RWPE2 (cell line): ENCODE data around the gene SLC41A3.

Source experiments
- ATAC-seq: fragments of 200-7000 bp; cut with Tn5 transposase; 3 replicates; pipeline ENCODE4 v1.9.1; 2021; ENCODE audit warnings: low read depth
- DNase-seq: peaks from one replicate; pipeline ENCODE4 v3.0.0-alpha.2; 2020; ENCODE audit warnings: low spot score
- H3K27ac ChIP-seq: fragments of 450-650 bp; 2 replicates; pipeline ENCODE4 v1.5.1; 2017; ENCODE audit warnings: mild to moderate bottlenecking; ENCODE audit not compliant: poor library complexity, severe bottlenecking
- H3K27me3 ChIP-seq: fragments of 250-450 bp; sonication (Bioruptor Pico); 2 replicates; pipeline ENCODE4 v1.5.1; 2021; ENCODE audit warnings: mild to moderate bottlenecking, moderate library complexity; ENCODE audit not compliant: insufficient read depth, poor library complexity, severe bottlenecking
- H3K36me3 ChIP-seq: fragments of 250-450 bp; sonication (Bioruptor Pico); 2 replicates; pipeline ENCODE4 v1.5.1; 2020; ENCODE audit warnings: low read depth, mild to moderate bottlenecking, moderate library complexity
- H3K4me1 ChIP-seq: fragments of 250-450 bp; sonication (Bioruptor Pico); 2 replicates; pipeline ENCODE4 v1.5.1; 2021; ENCODE audit warnings: mild to moderate bottlenecking, moderate library complexity; ENCODE audit not compliant: insufficient read depth, poor library complexity, severe bottlenecking
- H3K4me3 ChIP-seq: fragments of 250-450 bp; sonication (Bioruptor Pico); 2 replicates; pipeline ENCODE4 v1.5.1; 2021; ENCODE audit warnings: mild to moderate bottlenecking, moderate library complexity; ENCODE audit not compliant: severe bottlenecking
- H3K9me3 ChIP-seq: fragments of 250-450 bp; sonication (Bioruptor Pico); 2 replicates; pipeline ENCODE4 v1.5.1; 2021; ENCODE audit warnings: mild to moderate bottlenecking, moderate library complexity; ENCODE audit not compliant: severe bottlenecking
- TF ChIP-seq, protein P1 (sequence below): fragments of 450-650 bp; IDR thresholded peaks from one replicate; pipeline ENCODE4 v1.5.1; 2017; ENCODE audit warnings: mild to moderate bottlenecking, moderate library complexity; ENCODE audit not compliant: poor library complexity, severe bottlenecking

SLC41A3 gene

DNA sequence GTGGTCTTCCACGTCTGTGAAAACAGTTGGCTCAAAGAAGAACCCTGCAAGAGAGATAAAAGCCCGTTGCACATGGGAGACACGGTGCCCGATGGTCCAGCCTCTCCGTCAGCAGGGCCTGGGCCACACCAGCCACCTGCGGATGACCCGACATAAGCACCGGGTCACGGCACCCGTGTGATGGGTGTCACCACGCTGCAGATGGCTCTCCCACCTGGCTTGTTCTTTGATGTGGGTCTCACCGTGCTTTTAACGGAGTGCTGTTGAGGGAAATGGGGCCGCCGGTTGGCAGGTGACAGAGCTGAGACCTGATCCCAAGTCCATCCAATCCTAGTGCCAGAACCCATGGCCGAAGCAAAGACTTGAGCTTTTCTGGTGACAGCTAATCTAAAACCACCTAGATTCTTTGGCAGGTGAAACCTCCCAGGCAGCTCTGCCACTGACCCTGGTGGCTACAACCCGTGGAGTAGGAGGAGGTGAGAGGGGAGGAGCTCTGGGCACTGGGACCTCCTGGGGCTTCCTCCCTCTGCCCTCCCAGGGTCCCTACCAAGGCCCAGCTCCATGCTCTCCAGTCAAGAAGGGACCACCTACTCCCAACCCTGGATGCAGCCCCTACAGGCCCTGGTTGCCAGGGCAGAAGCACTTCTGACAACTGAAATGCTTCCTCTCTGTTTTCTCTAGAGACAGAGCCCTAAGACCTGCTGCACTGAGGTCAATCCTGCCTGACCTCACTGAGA, 23.4 kb upstream of the SLC41A3 start:
- TF ChIP-seq, protein P1, sequence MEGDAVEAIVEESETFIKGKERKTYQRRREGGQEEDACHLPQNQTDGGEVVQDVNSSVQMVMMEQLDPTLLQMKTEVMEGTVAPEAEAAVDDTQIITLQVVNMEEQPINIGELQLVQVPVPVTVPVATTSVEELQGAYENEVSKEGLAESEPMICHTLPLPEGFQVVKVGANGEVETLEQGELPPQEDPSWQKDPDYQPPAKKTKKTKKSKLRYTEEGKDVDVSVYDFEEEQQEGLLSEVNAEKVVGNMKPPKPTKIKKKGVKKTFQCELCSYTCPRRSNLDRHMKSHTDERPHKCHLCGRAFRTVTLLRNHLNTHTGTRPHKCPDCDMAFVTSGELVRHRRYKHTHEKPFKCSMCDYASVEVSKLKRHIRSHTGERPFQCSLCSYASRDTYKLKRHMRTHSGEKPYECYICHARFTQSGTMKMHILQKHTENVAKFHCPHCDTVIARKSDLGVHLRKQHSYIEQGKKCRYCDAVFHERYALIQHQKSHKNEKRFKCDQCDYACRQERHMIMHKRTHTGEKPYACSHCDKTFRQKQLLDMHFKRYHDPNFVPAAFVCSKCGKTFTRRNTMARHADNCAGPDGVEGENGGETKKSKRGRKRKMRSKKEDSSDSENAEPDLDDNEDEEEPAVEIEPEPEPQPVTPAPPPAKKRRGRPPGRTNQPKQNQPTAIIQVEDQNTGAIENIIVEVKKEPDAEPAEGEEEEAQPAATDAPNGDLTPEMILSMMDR = no peak
- no peaks in the 10 kb centered on the region for H3K27me3 ChIP-seq
- no peaks in the 10 kb centered on the region for H3K4me1 ChIP-seq
- no peak overlapping the region for H3K4me3 ChIP-seq
- H3K27ac ChIP-seq = no peak overlapping the region
- no peaks in the 10 kb centered on the region for H3K36me3 ChIP-seq
- DNase-seq (no peak), ATAC-seq (no peak)
- no peaks in the 10 kb centered on the region for H3K9me3 ChIP-seq

DNA sequence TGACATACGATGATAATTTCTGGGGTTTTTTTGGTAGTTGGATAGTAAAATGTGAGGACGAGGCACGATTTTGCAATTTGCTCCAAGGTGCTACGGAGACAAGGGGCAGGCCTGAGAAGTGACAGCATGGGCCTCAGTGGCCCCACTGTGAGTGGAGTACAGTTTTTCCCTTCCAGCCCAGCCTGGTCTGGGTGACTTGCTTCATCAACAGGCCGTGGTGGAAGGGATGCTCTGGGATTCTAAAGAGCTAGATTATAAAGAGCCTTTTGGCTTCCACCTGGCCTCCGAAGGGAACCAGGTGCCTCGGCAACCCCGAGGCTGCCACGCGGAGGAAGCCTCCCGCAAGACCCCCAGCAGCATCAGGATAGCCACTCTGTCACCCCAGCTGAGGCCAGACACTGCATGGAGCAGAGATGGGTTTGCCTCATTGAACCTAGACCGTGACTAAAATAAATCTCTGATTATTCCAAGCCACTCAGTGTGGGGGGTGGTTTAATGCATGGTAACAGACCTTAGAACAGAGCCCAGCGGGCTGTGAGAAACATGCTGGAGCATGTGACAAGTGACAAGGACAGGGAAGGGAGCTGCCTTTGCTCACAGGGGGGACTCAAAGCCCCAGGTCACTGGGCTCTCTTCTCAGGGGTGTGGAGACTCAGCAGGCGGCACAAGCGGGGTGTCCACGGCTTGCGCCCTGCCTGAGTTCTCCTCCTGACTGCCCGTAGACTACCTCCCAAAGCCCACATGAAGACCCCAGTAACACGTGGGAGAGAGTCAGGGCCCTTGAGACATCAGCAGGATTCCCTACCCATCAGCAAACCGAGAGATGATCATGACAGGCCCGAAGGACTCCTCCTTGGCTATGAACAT, 22.6 kb upstream of the SLC41A3 start:
- no peaks in the 10 kb centered on the region for H3K27me3 ChIP-seq
- TF ChIP-seq, protein P1 = no peak
- no peaks in the 10 kb centered on the region for H3K36me3 ChIP-seq
- no peaks in the 10 kb centered on the region for H3K4me1 ChIP-seq
- ATAC-seq (no peak), DNase-seq (no peak)
- no peak overlapping the region for H3K27ac ChIP-seq
- H3K9me3 ChIP-seq = no peaks in the 10 kb centered on the region
- no peak overlapping the region for H3K4me3 ChIP-seq

DNA sequence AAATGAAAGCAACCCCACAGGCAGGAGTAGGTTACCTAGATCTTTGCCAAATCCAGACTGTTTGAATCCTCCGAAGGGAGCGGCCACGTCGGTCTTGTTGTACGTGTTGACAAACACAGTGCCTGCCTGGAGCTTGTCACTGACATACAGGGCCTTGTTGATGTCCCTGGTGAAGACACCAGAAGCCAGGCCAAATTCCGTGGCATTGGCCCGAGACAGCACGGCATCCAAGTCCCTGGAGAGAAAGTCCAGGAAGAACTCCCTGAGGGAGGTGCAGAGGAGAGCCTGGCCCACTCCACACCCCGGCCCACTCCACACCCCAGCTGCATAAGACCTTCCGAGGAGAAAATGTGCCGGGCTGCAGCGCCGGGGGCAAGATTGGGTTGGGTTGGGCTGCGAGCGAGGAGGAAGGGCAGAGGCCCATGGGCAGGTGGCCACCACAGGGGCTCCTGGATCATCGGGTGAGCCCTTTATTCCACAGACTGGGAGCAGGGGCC, 21.8 kb upstream of the SLC41A3 start:
- Histone ChIP-seq H3K9me3 (no peaks in the 10 kb centered on the region), H3K27ac (no peak overlapping the region), H3K4me1 (no peaks in the 10 kb centered on the region), H3K36me3 (no peaks in the 10 kb centered on the region), H3K27me3 (no peaks in the 10 kb centered on the region), H3K4me3 (no peak overlapping the region)
- TF ChIP-seq, protein P1 = no peak
- peak; percentile 51 for DNase-seq
- no peak for ATAC-seq

DNA sequence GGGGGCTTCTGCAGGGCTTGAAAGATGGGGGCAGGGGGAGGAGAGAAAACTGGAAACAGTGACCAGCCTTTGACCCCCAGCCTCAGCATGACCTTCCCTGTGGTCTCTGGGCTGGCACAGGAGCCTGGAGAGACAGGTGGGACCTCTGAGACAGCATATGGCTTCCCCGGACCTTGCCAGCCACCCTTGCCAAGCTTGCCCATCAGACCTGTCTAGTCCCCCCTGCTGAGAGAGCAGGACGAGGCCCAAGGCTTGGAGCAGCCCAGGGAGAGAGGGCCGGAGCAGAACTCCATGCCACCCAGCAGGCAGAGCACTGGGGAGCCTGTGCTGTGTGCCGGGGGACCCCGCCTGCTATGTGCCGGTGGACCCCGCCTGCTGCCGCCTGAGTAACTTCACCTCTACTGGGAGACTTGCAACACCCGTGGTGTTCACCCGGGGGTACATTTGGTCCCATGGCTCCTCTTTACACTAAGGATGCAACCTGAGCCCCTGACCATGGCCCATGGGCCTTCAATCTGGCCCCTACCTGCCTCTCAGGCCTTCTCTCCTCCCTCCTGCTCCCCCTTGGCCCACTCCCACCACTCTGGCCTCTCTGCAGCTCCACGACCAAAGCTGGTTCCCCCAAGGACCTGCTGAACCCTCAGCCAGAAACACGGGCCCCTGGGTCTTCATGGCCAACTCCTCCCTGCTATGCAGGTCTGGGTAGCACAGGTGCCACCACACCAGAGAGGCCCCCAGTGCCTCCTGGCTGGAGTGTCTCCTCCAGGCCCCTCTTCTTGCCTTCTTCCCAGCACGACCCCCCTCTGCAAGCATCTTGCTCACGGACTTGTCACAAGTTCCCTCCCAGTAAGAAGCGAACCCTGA, 21.1 kb upstream of the SLC41A3 start:
- H3K4me1 ChIP-seq = no peaks in the 10 kb centered on the region
- H3K27me3 ChIP-seq = no peaks in the 10 kb centered on the region
- TF ChIP-seq, protein P1 = no peak
- DNase-seq = no peak
- H3K27ac ChIP-seq = no peak overlapping the region
- no peaks in the 10 kb centered on the region for H3K9me3 ChIP-seq
- no peak overlapping the region for H3K4me3 ChIP-seq
- ATAC-seq = no peak
- H3K36me3 ChIP-seq = no peaks in the 10 kb centered on the region
